SK-N-MC (cell line): ENCODE results near the gene CCHCR1.

Experiments used
- EZH2 ChIP-seq: fragments of 200-600 bp; sonication (generic); IDR thresholded peaks from one replicate; pipeline ENCODE4 v1.6.1; 2017; ENCODE audit warnings: antibody characterized with exemption
- POLR2AphosphoS5 ChIP-seq: IDR thresholded peaks from 2 replicates; pipeline ENCODE4 v1.6.1; 2012; ENCODE audit warnings: mild to moderate bottlenecking, low read depth, low read length, borderline replicate concordance

DNA sequence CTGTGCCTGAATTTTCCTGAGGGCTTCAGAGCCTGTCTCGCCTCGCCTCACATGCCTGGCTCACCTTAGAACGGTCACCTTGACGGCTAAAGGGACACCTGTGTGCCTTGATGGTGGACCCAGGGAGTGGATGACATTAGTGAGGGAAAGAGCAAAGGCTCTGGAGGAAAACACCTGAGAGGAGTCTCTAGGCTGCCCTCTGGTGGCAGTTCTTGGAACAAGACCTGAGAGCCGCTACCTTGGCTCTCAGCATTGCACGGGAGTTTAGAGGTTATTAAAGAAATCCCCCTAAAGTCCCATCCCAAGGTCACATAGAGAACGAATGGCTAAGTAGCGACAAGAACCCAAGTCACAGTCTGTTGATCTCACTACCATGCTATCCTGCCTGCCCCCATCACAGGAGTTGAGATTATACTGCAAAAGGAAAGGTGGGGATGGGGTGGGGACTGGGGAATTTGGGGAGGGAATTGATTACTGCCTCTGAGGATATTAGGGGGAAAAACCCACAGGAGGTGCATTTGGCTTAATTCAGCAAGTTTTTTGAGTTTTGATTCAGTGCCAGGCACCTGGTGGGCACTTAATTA, 29.4 kb downstream of the CCHCR1 start:
- TF ChIP-seq POLR2AphosphoS5 (no peak), EZH2 (no peak)
